ENCODE measurements around the gene DHRS1.

- no peak for TF ChIP-seq TAF1 (IDR thresholded peaks at IDR 0.05; ENCODE audit: borderline replicate concordance, insufficient read depth, low read length)
- TF ChIP-seq REST (IDR thresholded peaks at IDR 0.05; ENCODE audit: insufficient read depth in 1 of 2, low read depth in 2 of 2, low read length in 2 of 2): no peak
- no peak for TF ChIP-seq SIN3A (IDR thresholded peaks at IDR 0.05; ENCODE audit: borderline replicate concordance, insufficient read depth, low read length)
Observed at GRCh38 chr14:24330973-24331674, 31.5 kb upstream of the DHRS1 start.

Measured in PFSK-1 (cell line).